Measurements from ENCODE around the gene SNAP47.

SNAP47 gene

GRCh38 chr1:227728892-227729143 is 6.4 kb upstream of the SNAP47 start:
- peak overlapping the region; percentile 59 for H3K4me3 ChIP-seq (ENCODE audit: low read depth, low read length)
- no peak for TF ChIP-seq CTCF (IDR thresholded peaks at IDR 0.05; ENCODE audit: insufficient read depth, low read depth, low read length, missing control alignments)
- no peak for DNase-seq (ENCODE audit: low read depth)

- no peak for DNase-seq (ENCODE audit: low read depth)
- TF ChIP-seq CTCF (IDR thresholded peaks at IDR 0.05; ENCODE audit: insufficient read depth, low read depth, low read length, missing control alignments): no peak
- peak overlapping the region; percentile 59 for H3K4me3 ChIP-seq (ENCODE audit: low read depth, low read length)
Observed at GRCh38 chr1:227729144-227729880, 5.9 kb upstream of the SNAP47 start.

- DNase-seq (ENCODE audit: low read depth): peak; percentile 58
- TF ChIP-seq CTCF (IDR thresholded peaks at IDR 0.05; ENCODE audit: insufficient read depth, low read depth, low read length, missing control alignments): peak; percentile 69
- no peak overlapping the region for H3K4me3 ChIP-seq (ENCODE audit: low read depth, low read length)
Observed at GRCh38 chr1:227729881-227730629, 5.2 kb upstream of the SNAP47 start.

- H3K4me3 ChIP-seq (ENCODE audit: low read depth, low read length): no peak overlapping the region
- no peak for TF ChIP-seq CTCF (IDR thresholded peaks at IDR 0.05; ENCODE audit: insufficient read depth, low read depth, low read length, missing control alignments)
- no peak for DNase-seq (ENCODE audit: low read depth)
Observed at GRCh38 chr1:227730630-227731151, 4.5 kb upstream of the SNAP47 start.

GRCh38 chr1:227731241-227731677 is 4.0 kb upstream of the SNAP47 start:
- DNase-seq (ENCODE audit: low read depth): no peak
- no peak overlapping the region for H3K4me3 ChIP-seq (ENCODE audit: low read depth, low read length)
- TF ChIP-seq CTCF (IDR thresholded peaks at IDR 0.05; ENCODE audit: insufficient read depth, low read depth, low read length, missing control alignments): no peak

GRCh38 chr1:227731696-227732585 is 3.3 kb upstream of the SNAP47 start:
- DNase-seq (ENCODE audit: low read depth): no peak
- TF ChIP-seq CTCF (IDR thresholded peaks at IDR 0.05; ENCODE audit: insufficient read depth, low read depth, low read length, missing control alignments): no peak
- no peak overlapping the region for H3K4me3 ChIP-seq (ENCODE audit: low read depth, low read length)
